Measurements from ENCODE around the gene NDUFA5.
"Not testable (repeated sequence)": the region's sequence is repeated elsewhere in the genome, so short reads cannot be mapped to it uniquely, and the experiment has no call there.

NDUFA5 gene

GRCh38 chr7:123557016-123557397 lies 611 bp downstream of the NDUFA5 start:
- DNase-seq (ENCODE audit: low read depth in 2 of 2), result no peak

DNA sequence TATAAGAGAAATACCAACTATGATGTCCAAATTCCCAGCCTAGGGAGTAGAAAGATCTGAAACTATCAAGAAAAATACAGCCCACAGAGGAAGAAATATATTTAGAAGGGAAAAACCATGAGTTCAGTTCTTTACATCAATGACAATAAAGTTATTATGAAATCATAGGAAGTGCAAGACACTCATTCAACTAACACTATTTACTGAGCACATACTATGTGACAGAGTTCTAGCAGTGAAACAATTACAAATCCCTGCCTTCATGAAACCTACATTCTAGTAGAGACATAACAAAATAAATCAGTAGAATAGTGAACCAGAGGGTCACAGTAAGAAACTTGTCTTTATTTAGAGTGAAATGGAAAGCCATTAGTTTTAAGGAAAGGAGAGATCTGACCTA lies 2.1 kb downstream of the NDUFA5 start:
- no peak for DNase-seq (ENCODE audit: low read depth in 2 of 2)

GRCh38 chr7:123553159-123553558 lies 4.5 kb downstream of the NDUFA5 start:
- no peak for DNase-seq (ENCODE audit: low read depth in 2 of 2)

- no peak for DNase-seq (ENCODE audit: low read depth in 2 of 2)
These were observed 5.0 kb downstream of the NDUFA5 start for GRCh38 chr7:123552641-123553040.

- DNase-seq (ENCODE audit: low read depth in 2 of 2), result not testable (repeated sequence)
These were observed 5.5 kb downstream of the NDUFA5 start for GRCh38 chr7:123552134-123552533.

GRCh38 chr7:123548406-123548805 lies 9.2 kb downstream of the NDUFA5 start:
- no peak for DNase-seq (ENCODE audit: low read depth in 2 of 2)

GRCh38 chr7:123539871-123540270 lies 17.7 kb downstream of the NDUFA5 start:
- no peak for DNase-seq (ENCODE audit: low read depth in 2 of 2)

DNA sequence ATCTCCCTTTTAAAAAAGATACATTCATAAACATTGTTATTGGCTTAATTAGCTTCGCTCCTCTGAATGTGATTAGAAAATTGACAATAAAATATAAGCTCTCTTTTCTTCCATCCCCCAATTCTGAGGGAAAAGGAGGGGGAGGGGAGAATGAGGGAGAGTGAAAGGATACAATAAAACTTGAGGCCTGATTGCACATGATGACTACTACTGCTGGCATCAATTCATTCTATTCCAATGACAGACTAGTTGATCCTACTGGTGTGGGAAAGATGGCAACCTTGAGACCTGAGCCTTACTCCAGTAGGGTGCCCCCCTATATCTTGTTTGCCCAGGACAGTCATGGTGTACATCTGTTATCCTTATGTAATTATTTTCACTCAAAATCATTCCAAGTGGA lies 18.7 kb downstream of the NDUFA5 start:
- no peak for DNase-seq (ENCODE audit: low read depth in 2 of 2)

DNA sequence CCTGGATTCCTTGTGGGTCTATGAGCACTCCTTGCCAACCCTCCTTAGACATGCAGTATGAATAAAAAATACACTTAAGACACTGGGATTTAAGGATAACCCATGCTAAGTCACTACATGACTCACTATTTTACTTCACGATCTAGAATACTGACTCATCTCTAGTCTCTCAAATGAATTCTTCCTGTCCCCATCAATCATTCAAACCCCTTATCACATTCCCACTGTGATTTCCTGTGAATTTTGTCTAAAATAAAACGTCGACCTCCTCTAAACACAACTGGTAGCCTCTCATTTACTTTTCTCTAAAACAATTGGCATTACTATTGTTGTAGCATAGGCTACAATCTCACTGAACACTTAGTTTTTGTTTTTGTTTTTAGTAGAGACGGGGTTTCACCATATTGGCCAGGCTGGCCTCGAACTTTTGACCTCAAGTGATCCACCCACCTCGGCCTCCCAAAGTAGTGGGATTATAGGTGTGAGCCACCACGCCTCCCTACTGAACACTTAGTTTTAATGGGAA lies 19.4 kb downstream of the NDUFA5 start:
- no peak for DNase-seq (ENCODE audit: low read depth in 2 of 2)

DNA sequence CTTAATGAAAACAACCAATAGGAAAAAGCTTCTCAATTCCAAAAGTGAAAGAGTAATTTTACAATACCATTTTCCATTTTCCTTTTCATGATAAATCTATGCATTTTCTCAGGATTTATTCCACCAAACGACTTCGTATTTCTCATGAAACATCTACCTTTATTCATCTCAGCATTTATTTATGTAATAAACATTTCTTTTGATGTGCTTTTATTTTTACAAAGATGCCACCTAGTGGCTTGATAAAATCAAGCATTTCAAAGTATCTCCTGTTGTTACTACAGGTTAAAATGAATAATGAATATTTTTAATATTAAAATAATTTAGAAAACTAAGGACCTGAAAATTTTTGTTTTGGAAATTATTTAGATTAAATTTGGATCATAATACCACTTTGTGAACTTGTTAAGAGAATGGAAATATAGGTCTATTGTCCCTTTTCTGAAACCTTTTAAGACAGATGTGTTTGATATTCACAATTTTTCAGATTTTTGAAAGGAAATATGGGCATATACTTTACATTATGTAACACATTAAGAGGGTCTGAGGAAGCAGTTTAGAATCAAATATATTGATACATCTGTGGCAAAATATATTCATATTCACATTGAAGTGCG lies 20.5 kb downstream of the NDUFA5 start:
- DNase-seq (ENCODE audit: low read depth in 2 of 2), result no peak

GRCh38 chr7:123535517-123535916 lies 22.1 kb downstream of the NDUFA5 start:
- DNase-seq (ENCODE audit: low read depth in 2 of 2), result no peak

DNA sequence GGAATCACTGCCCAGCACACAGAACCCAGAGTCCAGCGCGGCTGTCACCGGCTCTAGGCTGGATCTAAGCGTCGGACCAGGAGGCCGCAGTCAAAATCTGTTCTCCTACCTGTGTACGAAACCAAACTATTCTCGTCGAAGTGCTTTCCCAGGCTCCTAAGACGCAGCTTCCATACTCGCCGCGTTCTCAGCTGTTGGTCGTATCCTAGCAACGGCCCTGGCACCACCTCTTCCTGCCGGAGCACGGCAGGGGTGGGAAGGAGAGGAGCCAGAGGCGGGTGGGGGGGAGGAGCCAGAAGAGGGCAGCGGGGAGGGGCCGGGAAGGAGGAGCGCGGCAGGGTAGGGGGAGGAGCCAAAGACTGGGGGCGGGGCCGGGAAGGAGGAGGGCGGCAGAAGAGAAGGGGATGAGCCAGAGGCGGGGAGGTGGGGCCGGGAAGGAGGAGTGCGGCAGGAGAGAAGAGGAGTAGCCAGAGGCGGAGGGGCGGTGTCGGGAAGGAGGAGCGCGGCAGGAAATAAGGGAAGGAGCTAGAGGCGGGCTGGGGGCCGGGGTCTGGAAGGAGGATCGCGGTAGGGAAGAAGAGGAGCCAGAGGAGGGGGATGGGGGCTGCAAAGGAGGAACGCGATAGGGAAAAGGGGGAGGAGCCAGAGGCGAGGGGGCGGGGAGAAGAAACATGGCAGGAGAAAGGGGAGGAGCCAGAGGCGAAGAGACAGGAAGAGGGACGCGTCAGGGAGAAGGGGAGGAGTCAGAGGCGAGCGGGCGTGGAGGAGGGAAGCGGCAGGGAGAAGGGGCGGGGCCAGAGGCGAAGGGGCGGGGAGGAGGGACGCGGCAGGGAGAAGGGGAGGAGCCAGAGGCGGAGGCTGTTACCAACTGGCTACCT lies 23.0 kb downstream of the NDUFA5 start, which contains the start of gene IQUB:
IQUB (minus strand) TSS at position 213 of the 878 bp plus-strand sequence. CDS start 22,255 bp downstream, outside the sequence.
- peak; percentile 94 to 98 for DNase-seq (ENCODE audit: low read depth in 2 of 2)

DNA sequence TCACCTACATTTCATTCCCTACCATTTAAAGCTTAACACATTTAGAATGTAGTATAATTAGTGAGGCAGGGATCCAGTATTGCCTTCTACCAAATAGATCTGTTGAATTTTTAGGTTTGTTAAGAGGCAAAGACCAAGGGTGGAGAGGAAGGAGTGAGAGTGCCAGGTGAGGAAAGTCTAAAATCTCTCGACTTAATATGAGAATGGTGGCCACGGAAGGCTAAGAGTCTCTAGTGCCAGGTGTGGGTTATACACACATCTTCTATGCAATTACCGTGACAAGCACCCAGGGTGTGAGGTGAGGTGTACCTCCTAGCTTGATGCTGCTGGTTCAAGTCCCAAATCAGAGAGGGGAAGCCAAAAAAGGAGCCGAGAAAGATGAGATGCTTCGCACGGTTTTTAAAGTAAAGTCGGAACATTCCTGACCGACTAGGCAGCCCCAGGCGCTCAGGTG lies 23.7 kb downstream of the NDUFA5 start:
- no peak for DNase-seq (ENCODE audit: low read depth in 2 of 2)

- no peak for DNase-seq (ENCODE audit: low read depth in 2 of 2)
These were observed 24.1 kb downstream of the NDUFA5 start for GRCh38 chr7:123533553-123533917.

GRCh38 chr7:123532788-123533552 lies 24.6 kb downstream of the NDUFA5 start:
- DNase-seq (ENCODE audit: low read depth in 2 of 2), result not testable (repeated sequence)

GRCh38 chr7:123532343-123532742 lies 25.3 kb downstream of the NDUFA5 start:
- not testable (repeated sequence) for DNase-seq (ENCODE audit: low read depth in 2 of 2)

GRCh38 chr7:123530035-123530591 lies 27.5 kb downstream of the NDUFA5 start:
- not testable (repeated sequence) for DNase-seq (ENCODE audit: low read depth in 2 of 2)

DNA sequence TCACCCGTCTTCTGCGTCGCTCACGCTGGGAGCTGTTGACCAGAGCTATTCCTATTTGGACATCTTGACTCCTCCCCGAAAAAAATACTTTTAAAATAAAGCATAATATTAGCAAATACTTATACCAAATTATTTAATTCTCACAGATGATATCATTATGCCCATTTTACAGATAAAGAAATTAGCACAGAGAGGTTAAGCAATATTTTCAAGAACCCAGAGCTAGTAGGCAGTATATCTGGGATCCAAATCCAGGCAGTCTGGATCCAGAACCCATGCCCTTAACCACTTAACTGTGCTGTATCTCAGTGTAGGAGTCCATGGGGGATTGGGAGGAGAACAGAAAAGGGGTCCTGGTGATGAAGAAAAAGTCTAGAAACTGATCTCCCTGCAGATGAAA lies 29.4 kb downstream of the NDUFA5 start:
- no peak for DNase-seq (ENCODE audit: low read depth in 2 of 2)

DNA sequence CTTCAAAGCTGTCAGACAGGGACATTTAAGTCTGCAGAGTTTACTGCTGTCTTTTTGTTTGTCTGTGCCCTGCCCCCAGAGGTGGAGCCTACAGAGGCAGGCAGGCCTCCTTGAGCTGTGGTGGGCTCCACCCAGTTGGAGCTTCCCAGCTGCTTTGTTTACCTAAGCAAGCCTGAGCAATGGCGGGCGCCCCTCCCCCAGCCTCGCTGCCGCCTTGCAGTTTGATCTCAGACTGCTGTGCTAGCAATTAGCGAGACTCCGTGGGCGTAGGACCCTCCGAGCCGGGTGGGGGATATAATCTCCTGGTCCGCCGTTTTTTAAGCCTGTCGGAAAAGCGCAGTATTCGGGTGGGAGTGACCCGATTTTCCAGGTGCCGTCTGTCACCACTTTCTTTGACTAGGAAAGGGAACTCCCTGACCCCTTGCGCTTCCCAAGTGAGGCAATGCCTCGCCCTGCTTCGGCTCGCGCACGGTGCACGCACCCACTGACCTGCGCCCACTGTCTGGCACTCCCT lies 29.8 kb downstream of the NDUFA5 start:
- DNase-seq (ENCODE audit: low read depth in 2 of 2), result not testable (repeated sequence)

DNA sequence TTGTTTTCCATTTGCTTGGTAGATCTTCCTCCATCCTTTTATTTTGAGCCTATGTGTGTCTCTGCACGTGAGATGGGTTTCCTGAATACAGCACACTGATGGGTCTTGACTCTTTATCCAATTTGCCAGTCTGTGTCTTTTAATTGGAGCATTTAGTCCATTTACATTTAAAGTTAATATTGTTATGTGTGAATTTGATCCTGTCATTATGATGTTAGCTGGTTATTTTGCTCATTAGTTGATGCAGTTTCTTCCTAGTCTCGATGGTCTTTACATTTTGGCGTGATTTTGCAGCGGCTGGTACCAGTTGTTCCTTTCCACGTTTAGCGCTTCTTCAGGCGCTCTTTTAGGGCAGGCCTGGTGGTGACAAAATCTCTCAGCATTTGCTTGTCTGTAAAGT lies 31.1 kb downstream of the NDUFA5 start:
- DNase-seq (ENCODE audit: low read depth in 2 of 2), result not testable (repeated sequence)

DNA sequence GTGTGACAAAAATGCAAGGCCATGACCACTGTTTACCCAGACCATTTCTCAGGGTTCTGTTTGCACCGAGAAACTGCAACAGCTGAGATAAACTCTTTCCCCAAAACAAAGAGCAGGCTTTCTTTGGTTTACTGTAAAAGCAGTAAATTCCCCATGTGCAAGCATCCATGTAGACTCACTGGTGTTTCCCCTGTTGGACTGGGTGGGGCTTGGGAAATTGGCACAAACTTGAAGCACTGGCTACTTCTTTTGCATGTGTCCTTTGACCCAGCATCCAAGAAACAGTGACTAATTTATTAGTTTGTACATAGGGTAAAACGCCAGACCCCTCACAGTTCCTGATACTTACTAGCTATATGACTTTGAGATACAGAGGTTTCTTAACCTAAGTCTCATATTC lies 35.6 kb downstream of the NDUFA5 start:
- DNase-seq (ENCODE audit: low read depth in 2 of 2), result no peak
